ENCODE data around the gene MB.

The MB gene

GRCh38 chr22:35596821-35597220, 20.3 kb downstream of the MB start:
- ChIA-PET CTCF (interaction anchor here (0.8 kb wide), 1 partner anchor 14 kb away, joined by 4 read pairs; no protein-coding TSS in a partner anchor), POLR2A (no interaction called here)
- Histone ChIP-seq H3K9me3 (ENCODE audit: control insufficient read depth, insufficient read depth, low read depth, low read length) (no peaks in the 10 kb centered on the region), H3K4me3 (ENCODE audit: low read depth, low read length) (no peak overlapping the region), H3K4me1 (ENCODE audit: control insufficient read depth, insufficient read depth, low read length) (no peaks in the 10 kb centered on the region), H3K27ac (ENCODE audit: extremely low read depth, low read depth, low read length) (no peak overlapping the region), H3K36me3 (ENCODE audit: control insufficient read depth in 2 of 2, insufficient read depth in 1 of 2, low read length in 2 of 2) (no peaks in the 10 kb centered on the region)
- no peak for TF ChIP-seq ZNF560 (tag by site-specific recombination; IDR thresholded peaks at IDR 0.05; ENCODE audit: borderline replicate concordance)
- no peak for TF ChIP-seq ZNF169 (tag by site-specific recombination; IDR thresholded peaks at IDR 0.05)
- TF ChIP-seq ZNF621 (tag by site-specific recombination; IDR thresholded peaks at IDR 0.05), result no peak
- TF ChIP-seq ZNF423 (tag by site-specific recombination; IDR thresholded peaks at IDR 0.05), result no peak
- no peak for TF ChIP-seq ZNF202 (tag by site-specific recombination; IDR thresholded peaks at IDR 0.05; ENCODE audit: borderline replicate concordance)
- TF ChIP-seq, protein P1, sequence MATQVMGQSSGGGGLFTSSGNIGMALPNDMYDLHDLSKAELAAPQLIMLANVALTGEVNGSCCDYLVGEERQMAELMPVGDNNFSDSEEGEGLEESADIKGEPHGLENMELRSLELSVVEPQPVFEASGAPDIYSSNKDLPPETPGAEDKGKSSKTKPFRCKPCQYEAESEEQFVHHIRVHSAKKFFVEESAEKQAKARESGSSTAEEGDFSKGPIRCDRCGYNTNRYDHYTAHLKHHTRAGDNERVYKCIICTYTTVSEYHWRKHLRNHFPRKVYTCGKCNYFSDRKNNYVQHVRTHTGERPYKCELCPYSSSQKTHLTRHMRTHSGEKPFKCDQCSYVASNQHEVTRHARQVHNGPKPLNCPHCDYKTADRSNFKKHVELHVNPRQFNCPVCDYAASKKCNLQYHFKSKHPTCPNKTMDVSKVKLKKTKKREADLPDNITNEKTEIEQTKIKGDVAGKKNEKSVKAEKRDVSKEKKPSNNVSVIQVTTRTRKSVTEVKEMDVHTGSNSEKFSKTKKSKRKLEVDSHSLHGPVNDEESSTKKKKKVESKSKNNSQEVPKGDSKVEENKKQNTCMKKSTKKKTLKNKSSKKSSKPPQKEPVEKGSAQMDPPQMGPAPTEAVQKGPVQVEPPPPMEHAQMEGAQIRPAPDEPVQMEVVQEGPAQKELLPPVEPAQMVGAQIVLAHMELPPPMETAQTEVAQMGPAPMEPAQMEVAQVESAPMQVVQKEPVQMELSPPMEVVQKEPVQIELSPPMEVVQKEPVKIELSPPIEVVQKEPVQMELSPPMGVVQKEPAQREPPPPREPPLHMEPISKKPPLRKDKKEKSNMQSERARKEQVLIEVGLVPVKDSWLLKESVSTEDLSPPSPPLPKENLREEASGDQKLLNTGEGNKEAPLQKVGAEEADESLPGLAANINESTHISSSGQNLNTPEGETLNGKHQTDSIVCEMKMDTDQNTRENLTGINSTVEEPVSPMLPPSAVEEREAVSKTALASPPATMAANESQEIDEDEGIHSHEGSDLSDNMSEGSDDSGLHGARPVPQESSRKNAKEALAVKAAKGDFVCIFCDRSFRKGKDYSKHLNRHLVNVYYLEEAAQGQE (tag by site-specific recombination; IDR thresholded peaks at IDR 0.05), result no peak
- TF ChIP-seq KLF16 (tag by site-specific recombination; IDR thresholded peaks at IDR 0.05), result no peak
- TF ChIP-seq ZBTB48 (tag by site-specific recombination; IDR thresholded peaks at IDR 0.05), result no peak
- TF ChIP-seq ZNF16 (tag by site-specific recombination; IDR thresholded peaks at IDR 0.05; ENCODE audit: low read depth), result no peak
- no peak for TF ChIP-seq SP2 (tag by site-specific recombination; IDR thresholded peaks at IDR 0.05)
- no peak for TF ChIP-seq ZNF221 (tag by site-specific recombination; IDR thresholded peaks at IDR 0.05; ENCODE audit: borderline replicate concordance)

DNA sequence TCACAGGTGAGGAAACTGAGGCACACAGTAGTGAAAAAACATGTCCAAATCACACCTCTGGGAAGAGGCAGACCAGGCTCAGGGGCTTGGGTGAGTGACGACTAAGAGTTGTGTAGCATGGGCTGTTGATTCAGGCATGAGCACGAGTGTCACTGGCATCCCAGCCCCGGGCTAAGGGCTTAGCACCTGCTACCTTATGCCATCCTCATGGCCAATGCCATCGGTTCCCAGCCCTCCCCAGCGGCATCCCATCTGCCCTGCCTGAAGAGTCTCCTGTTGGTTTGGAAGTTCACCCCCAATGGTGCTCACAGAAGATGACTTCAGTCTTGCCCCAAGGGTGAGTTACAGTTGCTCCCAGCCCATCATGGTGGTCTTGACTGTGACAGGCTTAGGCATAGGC, 22.4 kb downstream of the MB start:
- POLR2A ChIA-PET, result no interaction called here
- peaks cover 2% of the 10 kb centered on the region; the same call in 1 of the 2 replicates for H3K4me1 ChIP-seq (ENCODE audit: control insufficient read depth, insufficient read depth, low read length)
- H3K4me3 ChIP-seq (ENCODE audit: low read depth, low read length), result no peak overlapping the region
- no peak overlapping the region for H3K27ac ChIP-seq (ENCODE audit: extremely low read depth, low read depth, low read length)
- no peak for TF ChIP-seq ZFP37 (tag by site-specific recombination; IDR thresholded peaks at IDR 0.05)
- no peak for TF ChIP-seq PATZ1 (tag by site-specific recombination; IDR thresholded peaks at IDR 0.05)
- no peak for TF ChIP-seq ZNF548 (tag by site-specific recombination; IDR thresholded peaks at IDR 0.05)
- TF ChIP-seq ZNF302 (tag by site-specific recombination; IDR thresholded peaks at IDR 0.05; ENCODE audit: low read depth), result no peak
- TF ChIP-seq YY2 (tag by site-specific recombination; IDR thresholded peaks at IDR 0.05), result no peak
- TF ChIP-seq, protein P2, sequence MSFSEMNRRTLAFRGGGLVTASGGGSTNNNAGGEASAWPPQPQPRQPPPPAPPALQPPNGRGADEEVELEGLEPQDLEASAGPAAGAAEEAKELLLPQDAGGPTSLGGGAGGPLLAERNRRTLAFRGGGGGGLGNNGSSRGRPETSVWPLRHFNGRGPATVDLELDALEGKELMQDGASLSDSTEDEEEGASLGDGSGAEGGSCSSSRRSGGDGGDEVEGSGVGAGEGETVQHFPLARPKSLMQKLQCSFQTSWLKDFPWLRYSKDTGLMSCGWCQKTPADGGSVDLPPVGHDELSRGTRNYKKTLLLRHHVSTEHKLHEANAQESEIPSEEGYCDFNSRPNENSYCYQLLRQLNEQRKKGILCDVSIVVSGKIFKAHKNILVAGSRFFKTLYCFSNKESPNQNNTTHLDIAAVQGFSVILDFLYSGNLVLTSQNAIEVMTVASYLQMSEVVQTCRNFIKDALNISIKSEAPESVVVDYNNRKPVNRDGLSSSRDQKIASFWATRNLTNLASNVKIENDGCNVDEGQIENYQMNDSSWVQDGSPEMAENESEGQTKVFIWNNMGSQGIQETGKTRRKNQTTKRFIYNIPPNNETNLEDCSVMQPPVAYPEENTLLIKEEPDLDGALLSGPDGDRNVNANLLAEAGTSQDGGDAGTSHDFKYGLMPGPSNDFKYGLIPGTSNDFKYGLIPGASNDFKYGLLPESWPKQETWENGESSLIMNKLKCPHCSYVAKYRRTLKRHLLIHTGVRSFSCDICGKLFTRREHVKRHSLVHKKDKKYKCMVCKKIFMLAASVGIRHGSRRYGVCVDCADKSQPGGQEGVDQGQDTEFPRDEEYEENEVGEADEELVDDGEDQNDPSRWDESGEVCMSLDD (tag by site-specific recombination; IDR thresholded peaks at IDR 0.05), result no peak
- H3K36me3 ChIP-seq (ENCODE audit: control insufficient read depth in 2 of 2, insufficient read depth in 1 of 2, low read length in 2 of 2), result no peaks in the 10 kb centered on the region
- H3K9me3 ChIP-seq (ENCODE audit: control insufficient read depth, insufficient read depth, low read depth, low read length), result no peaks in the 10 kb centered on the region
- CTCF ChIA-PET, result no interaction called here

Data from HEK293 (cell line).